ENCODE data around the gene TBC1D9B. TPM values are rescaled to one million over a fixed set of nuclear protein-coding genes. Genes with fewer than 3 reads are reported as not detected.

The TBC1D9B gene
- total and polyA plus RNA-seq, 2 of the 13 experiments (the other 11 are each of a cell fraction or from before 2014, with no cell fraction given) = 35.0 to 50.0 TPM

- TF ChIP-seq, protein P1, sequence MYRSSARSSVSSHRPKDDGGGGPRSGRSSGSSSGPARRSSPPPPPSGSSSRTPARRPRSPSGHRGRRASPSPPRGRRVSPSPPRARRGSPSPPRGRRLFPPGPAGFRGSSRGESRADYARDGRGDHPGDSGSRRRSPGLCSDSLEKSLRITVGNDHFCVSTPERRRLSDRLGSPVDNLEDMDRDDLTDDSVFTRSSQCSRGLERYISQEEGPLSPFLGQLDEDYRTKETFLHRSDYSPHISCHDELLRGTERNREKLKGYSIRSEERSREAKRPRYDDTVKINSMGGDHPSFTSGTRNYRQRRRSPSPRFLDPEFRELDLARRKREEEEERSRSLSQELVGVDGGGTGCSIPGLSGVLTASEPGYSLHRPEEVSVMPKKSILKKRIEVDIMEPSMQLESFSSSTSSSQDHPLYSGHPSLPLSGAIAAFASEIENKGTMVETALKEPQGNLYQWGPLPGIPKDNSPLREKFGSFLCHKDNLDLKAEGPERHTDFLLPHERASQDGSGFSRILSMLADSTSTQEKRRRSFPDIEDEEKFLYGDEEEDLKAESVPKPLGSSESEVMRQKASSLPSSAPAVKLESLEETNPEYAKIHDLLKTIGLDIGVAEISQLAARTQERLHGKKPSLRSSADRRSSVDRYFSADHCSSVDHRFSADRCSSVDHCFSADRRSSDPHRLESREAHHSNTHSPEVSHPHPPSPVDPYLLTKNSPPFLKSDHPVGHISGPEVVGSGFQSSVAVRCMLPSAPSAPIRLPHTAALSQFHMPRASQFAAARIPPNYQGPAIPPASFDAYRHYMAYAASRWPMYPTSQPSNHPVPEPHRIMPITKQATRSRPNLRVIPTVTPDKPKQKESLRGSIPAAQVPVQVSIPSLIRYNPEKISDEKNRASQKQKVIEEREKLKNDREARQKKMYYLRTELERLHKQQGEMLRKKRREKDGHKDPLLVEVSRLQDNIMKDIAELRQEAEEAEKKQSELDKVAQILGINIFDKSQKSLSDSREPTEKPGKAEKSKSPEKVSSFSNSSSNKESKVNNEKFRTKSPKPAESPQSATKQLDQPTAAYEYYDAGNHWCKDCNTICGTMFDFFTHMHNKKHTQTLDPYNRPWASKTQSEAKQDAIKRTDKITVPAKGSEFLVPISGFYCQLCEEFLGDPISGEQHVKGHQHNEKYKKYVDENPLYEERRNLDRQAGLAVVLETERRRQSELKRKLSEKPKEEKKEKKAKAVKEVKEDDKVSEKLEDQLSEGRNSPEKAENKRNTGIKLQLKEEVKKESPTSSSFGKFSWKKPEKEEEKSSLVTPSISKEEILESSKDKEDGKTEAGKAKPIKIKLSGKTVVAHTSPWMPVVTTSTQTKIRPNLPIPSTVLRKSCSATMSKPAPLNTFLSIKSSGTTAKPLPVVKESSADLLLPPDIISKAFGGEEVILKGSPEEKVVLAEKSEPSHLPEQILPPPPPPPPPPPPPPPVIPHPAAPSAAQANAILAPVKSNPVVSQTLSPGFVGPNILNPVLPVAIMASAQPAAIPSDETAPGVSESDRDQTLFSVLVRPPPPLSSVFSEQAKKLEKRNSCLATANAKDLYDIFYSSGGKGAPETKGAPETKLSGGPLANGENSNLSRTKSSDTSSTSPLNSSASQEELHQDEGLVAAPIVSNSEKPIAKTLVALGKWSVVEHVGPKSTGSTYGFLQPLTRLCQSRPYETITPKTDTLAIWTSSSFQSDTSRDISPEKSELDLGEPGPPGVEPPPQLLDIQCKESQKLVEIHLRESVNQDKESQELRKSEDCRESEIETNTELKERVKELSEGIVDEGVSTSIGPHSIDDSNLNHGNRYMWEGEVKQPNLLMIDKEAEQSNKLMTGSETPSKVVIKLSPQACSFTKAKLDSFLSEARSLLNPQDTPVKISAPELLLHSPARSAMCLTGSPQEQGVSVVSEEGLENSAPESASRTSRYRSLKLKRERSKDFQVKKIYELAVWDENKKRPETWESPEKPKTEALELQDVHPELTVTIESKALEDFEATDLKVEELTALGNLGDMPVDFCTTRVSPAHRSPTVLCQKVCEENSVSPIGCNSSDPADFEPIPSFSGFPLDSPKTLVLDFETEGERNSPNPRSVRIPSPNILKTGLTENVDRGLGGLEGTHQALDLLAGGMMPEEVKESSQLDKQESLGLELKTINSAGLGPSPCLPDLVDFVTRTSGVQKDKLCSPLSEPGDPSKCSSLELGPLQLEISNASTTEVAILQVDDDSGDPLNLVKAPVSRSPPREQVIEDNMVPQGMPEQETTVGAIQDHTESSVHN (CRISPR knock-in tag; IDR thresholded peaks at IDR 0.05) = no peak
- TF ChIP-seq ZNF224 (CRISPR knock-in tag; IDR thresholded peaks at IDR 0.05) = peak; percentile 39; the same call in 1 of the 2 replicates
- no peak for TF ChIP-seq TEF (CRISPR knock-in tag; IDR thresholded peaks at IDR 0.05)
- no peak for TF ChIP-seq RBM22 (optimal IDR thresholded peaks at IDR 0.05; ENCODE audit: low read length)
- TF ChIP-seq, protein P2, sequence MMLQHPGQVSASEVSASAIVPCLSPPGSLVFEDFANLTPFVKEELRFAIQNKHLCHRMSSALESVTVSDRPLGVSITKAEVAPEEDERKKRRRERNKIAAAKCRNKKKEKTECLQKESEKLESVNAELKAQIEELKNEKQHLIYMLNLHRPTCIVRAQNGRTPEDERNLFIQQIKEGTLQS (CRISPR knock-in tag; IDR thresholded peaks at IDR 0.05) = no peak; the same call in 1 of the 2 replicates
- TF ChIP-seq REXO4 (CRISPR knock-in tag; IDR thresholded peaks at IDR 0.05; ENCODE audit: borderline replicate concordance) = no peak
- TF ChIP-seq, protein P3, sequence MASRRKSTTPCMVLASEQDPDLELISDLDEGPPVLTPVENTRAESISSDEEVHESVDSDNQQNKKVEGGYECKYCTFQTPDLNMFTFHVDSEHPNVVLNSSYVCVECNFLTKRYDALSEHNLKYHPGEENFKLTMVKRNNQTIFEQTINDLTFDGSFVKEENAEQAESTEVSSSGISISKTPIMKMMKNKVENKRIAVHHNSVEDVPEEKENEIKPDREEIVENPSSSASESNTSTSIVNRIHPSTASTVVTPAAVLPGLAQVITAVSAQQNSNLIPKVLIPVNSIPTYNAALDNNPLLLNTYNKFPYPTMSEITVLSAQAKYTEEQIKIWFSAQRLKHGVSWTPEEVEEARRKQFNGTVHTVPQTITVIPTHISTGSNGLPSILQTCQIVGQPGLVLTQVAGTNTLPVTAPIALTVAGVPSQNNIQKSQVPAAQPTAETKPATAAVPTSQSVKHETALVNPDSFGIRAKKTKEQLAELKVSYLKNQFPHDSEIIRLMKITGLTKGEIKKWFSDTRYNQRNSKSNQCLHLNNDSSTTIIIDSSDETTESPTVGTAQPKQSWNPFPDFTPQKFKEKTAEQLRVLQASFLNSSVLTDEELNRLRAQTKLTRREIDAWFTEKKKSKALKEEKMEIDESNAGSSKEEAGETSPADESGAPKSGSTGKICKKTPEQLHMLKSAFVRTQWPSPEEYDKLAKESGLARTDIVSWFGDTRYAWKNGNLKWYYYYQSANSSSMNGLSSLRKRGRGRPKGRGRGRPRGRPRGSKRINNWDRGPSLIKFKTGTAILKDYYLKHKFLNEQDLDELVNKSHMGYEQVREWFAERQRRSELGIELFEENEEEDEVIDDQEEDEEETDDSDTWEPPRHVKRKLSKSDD (CRISPR knock-in tag; IDR thresholded peaks at IDR 0.05; ENCODE audit: low read depth) = no peak
- no peak for TF ChIP-seq ATF7 (IDR thresholded peaks at IDR 0.05)
- TF ChIP-seq ATF7 (CRISPR knock-in tag; IDR thresholded peaks at IDR 0.05) = no peak
- no peak for TF ChIP-seq HCFC1 (IDR thresholded peaks at IDR 0.05; ENCODE audit: low read depth, low read length)
- peak; percentile 70; the same call in 1 of the 2 replicates for TF ChIP-seq GABPB1 (CRISPR knock-in tag; IDR thresholded peaks at IDR 0.05)
- no peak for TF ChIP-seq ZNF83 (CRISPR knock-in tag; IDR thresholded peaks at IDR 0.05; ENCODE audit: borderline replicate concordance)
- no peak for TF ChIP-seq ARHGAP35 (CRISPR knock-in tag; IDR thresholded peaks at IDR 0.05; ENCODE audit: borderline replicate concordance)
- no peak for TF ChIP-seq ZUFSP (CRISPR knock-in tag; IDR thresholded peaks at IDR 0.05; ENCODE audit: borderline replicate concordance)
Measured at GRCh38 chr5:179820483-179821297, 87.0 kb downstream of the TBC1D9B start, which contains the start of gene SQSTM1 (continued).

All from HepG2 (cell line).